Activated CD4-positive, alpha-beta T cell treated with anti-CD3 and anti-CD28 coated beads, Interleukin-2, amount 50 U/mL, for 1 hour (primary cell): ENCODE results near the gene SECISBP2L.

Experiments used
- DNase-seq: peaks from one replicate; pipeline ENCODE4 v3.0.0-alpha.2; 2020

SECISBP2L gene

DNA sequence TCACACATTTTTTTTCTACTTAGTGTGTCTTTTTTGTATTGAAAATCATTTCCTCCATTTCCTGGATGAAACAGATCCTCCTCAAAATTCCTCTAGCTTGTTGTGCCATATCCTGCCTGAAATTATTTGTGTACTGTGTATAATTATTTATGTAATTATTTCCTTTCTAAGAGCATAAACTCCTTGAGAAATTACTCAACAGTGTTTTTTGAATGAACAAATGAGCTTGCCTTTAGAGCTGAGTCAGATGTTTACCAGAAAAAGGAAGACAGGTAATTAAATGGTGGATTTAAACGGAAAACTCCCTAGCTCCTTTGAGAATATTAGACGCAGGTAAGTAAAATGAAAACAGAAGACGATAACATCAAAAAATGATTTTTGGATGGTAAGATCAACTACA is 13.2 kb upstream of the SECISBP2L start:
- no peak for DNase-seq

DNA sequence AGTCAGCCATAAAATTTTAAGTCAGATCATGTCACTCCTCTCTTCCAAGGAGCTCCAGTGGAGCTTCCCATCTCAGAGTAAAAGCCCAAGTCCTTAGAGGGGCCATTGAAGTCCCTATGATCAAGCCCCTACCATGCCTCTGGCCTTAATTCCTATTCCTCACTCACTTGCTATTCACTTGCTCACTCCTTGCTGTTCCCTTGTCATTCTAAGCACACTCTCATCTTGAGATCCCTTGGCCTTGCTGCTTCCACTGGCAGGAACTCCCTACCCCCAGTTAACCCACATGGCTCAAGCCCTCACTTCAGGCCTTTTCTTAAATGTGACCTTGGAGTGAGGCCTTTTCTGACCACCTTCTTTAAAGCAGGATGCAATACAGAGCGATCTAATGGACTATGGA is 12.3 kb upstream of the SECISBP2L start:
- no peak for DNase-seq

DNA sequence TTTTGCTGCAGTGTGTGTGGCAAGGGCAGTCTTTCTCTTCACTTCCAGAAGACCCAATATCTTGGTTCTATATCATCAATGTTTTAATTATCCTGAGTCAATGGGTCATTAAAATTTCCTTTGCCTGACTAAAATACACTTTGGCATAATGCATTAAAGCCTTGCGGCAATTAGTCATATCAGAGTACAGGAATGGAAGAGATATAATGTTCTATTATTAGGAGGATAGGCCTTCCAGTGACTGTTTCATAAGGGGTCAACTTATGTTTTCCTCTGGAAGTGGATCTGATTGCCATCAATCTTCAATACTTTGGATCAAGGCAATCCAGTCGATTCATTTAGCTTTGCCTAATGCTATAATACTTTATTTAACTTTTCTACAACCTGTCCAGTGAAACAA is 9.4 kb upstream of the SECISBP2L start:
- DNase-seq, result no peak

DNA sequence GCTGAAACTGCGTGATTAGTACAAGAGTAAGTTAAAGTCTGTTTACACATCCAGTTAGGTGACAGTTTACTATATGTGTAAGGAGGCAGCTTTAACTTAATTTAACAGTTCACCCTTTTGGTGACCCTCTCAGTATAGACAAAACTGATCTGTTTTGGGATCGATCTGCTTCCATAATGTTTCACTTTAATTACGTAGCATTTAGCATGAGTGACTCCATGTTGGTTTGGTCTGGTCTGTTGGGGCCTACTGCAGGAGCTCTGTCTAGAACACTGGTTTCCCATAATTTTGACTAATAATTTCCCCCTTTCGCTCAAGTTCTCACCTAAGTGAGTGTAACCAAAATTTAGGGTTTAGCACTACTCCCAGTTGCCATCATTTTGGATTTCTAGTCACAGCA is 6.4 kb upstream of the SECISBP2L start:
- no peak for DNase-seq

DNA sequence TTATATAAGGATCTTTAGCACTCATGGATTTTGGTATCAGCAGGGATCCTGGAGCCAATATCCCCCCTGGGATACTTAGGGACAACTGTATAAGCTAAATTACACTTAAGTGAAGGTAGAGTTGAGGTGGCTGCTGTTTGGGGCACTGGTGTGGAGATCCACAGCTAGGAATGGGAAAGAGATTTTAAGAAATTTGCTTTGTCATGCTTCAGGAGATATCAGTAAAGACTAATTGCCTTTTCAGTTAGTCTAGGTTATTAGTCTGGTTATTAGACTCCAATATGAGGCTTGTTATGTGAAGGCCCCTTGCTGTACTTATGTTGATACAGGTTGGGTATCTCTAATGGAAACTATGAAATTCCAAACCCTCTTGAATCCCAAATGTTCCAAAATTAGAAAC is 1.2 kb upstream of the SECISBP2L start:
- DNase-seq, result no peak

DNA sequence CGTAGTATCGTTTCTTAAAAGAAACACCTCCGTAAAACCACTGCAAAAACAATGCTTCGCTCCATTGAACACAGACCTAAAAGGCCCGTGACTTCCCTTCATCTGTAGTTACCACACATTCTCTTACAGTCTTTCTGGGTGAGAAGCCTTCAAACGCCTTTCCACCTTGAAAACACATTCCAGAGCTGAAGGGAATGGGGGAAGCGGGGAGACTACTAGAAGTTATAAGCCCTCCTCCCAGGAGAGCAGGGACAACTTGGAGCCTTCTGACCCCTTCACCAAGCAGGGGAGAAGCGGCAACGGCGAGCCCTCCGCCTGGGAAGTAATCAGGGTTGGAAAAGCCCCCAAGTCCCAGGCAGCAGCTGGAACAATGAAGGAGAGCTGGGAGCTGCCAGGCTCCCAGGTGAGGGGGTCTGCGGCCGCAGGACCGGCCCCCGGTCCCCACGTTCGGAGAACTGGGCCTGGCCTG is 461 bp downstream of the SECISBP2L start:
- DNase-seq, result no peak

DNA sequence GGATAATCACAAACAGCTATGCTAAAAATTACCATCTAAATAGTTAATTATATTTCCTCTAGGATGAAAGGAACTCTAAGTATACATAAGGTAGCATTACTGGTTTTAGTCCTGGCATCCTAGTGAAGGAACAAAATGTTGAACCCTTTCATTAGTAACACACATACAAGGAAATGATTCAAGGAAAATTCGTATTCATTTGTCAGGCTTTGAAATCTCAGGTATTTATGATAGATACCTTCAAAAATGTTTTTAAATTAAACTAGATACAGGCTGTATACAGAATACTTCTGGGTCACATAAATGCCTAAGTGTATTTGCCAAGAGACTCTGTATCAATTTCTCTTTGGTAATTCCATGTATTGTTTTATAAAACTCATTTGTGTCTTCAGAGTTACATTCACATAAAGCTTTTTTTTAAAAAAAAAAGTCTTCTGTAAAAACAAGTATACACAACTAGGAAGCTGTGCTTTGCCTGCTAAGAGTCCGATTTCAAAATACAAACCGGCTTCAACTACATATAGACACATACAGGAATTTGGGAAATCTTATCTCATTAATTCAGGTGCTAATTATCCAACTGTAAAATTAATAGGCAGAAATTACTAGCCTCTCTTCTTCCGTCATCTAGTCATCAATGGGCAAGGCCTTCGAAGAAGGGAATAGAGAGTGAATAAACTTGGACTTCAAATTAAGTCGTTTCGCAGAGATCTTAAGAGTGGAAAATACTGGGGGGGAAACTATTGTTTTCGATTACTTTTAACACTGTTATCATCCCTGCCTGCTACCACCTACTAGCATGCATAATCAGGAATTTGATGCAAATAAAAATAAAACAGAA is 1.3 kb downstream of the SECISBP2L start:
- DNase-seq, result no peak

DNA sequence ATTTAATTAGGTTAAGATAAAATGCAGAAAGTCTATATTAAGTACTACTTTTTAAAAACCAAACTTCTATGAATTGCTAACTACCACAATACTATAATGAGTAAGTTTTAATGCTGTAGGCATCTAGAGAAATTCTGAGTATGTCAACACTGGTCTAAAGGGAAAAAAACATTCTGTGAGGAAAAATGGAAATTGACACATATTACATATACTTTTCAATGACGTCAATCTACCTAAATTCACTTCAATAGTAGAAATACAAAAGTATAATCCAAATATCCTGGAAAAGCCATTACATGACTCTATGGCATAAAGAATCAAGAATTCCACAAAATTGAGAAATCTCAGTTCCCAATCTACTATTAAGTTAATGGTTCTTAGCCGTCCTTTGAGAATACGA is 2.2 kb downstream of the SECISBP2L start:
- no peak for DNase-seq

DNA sequence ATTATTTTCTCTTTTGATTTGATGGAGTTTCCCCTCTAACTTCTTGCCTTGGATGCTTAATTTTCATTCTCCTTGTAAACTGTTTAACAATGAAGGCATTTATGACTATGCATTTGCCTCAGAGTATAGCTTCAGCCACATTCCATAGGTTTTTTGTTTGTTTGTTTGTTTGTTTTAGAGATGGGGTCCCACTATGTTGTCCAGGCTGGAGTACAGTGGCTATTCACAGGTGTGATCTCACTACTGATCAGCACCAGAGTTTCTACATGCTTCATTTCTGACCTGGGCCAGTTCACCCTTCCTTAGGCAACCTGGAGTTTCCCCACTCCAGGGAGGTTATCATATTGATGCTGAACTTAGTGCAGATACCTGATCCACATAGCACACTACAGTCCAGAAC is 4.1 kb downstream of the SECISBP2L start:
- DNase-seq, result no peak

DNA sequence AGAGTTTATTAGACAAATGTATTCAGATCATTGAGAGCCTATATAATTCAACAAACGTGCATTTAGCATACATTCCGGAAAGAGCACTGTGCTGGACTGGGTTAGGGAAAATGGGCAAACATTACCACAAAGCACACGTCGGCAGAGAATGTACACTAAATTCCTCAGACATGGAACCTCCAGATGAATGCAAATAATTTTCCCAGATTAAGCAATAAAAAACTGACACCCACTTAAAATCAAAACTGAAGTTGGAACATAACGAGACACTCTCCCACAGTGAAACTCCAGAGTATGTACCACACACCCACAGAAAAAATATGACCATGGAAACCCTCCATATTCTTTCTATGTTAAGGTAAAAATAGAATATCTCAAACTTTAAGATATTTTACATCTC is 4.8 kb downstream of the SECISBP2L start:
- DNase-seq, result no peak

DNA sequence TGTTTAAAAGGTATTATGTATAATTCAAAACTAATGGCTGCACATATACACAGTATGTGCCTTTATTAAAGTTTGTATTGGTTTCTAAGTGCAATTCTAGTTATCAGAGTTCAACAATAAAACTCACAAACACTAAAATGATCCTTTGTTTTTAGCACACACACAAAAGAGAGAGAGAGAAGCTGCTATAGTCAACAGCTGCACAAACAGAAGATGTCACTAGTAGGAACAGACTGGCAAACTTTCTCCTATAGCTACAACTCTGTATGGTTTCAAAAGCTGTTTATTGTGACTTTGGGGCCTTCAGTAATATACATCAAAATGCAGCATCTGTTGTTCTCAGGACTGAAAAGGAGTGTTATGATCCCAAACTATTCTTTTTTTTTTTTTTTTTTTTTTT is 6.1 kb downstream of the SECISBP2L start:
- no peak for DNase-seq

DNA sequence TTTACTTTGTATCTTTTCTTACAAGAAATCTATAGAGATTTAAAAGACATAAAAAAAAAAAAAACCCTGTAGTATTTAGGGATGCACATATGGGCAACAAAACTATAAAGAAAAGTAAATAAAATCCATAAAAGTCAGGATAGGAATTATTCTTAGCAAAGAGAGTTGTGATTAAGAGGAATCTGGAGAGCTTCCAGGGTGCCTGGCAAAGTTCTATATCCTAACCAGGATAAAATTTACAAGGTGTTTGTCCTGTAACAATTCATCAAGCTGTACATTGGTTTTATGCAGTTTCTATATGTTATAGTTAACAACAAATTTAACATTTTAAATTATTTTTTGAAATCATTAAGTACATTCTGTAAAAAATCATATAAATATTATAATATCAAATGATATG is 7.9 kb downstream of the SECISBP2L start:
- no peak for DNase-seq

DNA sequence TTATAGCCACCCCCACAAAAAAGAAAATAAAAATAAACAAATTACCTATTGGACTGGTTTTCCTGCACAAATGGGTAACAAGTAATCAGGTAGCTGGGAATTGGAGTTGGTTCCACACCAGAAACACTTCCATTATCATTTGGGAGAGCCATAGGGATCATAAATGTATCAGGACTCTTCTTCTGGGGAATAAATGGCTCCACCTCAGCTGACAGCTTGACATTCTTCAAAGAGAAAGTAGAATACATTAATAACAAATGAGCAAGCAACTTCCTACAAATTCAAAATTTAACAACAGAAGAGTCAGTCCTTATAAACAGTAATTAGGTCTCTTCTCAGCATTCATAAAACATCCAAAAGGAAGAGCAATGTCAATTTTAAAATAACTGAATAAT is 8.7 kb downstream of the SECISBP2L start:
- no peak for DNase-seq

DNA sequence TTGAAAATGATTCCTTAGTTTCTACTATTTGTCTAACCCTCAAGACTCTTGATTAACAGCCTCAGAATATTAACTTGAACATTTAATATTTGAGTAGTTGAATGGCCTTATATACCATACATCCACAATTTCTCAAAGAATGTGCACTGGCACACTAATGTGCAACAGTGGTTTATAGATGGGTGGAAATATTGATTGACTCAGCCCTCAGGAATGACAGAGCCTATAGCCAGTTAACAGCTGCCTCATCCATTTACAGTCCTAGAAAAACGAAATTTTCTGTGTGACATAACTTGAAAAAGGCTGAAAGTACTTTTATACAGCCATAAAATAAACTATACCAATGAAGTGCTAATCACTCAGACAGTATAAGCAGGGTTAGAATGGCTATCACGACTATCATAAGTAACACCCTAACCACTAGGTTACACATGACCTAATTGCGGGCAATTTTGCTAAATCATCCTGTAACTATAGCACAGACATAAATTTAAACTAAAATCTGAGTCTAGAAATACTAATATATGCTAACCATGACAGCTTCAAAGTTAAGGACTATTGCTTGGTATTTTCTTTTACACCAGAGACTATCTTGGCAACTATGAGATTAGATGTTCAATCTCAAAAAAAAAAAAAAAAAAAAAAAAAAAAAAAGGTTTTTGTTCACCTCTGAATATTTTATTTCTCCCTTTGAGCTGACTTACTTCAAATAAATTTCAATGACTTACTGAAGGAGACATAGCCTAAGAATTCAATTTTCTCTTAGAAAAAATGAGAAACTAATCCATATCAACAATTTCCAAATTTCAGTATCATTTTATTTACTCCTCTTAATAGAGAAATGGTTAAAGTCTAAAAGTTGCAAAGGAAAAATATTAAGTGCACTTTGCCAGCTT is 9.3 kb downstream of the SECISBP2L start:
- no peak for DNase-seq

DNA sequence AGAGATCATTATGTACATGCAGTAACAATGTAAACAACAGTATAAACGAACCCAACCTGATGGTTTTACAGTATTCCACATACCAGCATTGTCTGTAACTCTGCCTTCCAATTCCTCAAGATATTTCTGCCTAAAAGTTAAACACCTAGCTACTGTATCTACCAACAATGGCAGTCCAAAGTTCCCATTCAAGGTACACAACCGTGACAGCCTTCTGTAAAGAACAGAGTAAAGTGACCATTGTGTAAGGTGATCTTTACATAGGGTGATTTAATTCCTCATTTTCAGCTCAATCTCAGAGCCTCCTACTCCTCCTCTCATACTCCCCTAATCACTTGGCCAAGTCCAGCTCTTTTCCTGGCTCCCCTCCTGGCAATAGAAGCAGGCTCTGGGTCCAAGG is 10.4 kb downstream of the SECISBP2L start:
- no peak for DNase-seq

DNA sequence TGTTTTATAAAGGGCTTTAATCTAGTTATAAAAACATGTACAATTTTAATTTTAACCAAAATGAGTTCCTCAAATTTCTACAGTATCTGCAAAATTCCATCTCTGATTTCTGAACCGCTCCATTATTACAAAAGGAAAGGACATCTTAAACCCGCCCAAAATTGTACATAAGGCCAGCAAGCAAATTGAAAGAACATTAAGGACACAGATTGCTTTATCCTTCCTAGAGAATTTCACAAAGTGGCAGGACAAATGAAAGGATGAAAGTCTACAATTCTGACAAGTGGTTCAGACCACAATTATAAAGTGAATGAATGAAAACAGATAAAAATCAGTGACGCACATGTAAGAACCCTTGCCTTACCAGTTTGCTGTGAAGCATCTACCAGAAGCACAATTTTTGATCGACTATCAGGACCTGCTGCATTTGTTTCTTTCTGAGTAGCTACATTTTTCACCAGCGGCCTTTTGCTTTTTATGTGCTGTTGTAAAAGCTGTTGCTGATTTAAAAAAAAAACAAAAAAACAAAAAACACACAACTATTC is 13.6 kb downstream of the SECISBP2L start:
- DNase-seq, result no peak

DNA sequence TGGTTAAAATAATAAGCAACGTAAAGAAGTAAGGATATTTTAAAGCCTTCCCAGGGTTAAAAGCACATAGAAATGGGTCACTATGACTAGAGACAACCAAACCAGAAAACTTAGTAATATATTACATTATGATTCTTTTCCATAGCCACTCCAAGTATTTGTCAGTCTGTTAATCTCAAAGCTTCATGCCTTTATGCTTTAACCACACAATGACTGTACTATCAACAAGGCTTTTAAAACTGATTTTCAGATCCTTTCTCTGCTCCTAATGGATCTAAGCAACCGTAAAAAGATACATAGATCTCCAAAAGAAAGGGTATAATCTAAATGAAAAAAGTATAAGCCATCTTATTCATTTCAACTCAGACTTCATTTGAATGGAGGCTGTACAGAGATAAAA is 14.4 kb downstream of the SECISBP2L start:
- DNase-seq, result no peak

DNA sequence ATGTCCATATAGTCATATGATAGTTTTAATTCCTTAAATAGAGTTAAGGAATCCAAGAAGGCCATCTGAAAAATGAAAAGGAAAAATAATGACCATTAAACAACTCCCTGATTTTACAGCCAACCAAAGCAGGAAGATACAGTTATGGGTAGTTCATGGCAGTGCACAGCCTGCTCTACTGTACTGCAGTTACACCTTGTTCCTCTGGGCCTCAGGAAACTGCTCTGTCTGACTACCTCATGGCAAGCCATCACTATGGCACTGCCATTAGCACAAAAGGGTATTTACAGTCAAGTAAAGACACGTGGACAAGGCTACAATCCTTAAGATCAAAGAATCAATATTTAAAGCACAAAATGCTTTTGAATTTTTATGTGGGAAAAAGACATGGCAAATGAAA is 19.5 kb downstream of the SECISBP2L start:
- no peak for DNase-seq

DNA sequence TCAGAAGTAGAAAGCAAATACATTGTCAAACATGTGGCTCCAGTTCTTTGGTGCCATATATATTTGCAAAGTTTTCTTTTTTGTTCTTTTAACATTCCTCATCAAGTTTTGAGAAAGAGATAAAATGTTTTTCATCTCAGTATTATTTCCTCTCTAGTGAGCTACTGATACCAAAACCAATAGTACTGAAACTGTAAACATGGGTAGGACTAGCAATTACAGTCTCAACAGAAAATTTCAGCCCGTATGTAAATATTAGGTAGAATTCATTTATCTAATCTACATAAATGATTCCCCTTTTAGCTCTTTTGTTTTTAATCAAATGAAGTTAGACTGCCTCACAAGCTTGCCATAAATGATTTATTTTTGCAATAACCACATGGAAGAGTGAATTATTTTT is 21.4 kb downstream of the SECISBP2L start:
- no peak for DNase-seq

DNA sequence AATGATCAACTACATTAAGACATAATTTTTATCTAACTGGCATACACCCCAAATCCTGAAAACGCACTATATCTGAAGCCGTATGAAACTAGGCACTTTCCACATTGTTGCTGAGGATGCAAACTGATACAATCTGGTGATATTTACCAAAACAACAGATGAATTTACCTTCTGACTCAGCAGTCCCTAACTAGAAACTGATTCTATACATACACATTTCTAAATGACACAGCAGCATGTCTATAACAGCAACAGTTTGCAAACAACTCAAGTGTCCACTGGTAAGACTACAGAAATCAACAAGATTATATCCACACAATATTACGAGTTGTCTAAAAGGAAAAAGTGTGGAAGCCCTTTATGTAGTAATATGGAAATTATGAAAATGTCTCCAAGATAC is 22.9 kb downstream of the SECISBP2L start:
- no peak for DNase-seq

DNA sequence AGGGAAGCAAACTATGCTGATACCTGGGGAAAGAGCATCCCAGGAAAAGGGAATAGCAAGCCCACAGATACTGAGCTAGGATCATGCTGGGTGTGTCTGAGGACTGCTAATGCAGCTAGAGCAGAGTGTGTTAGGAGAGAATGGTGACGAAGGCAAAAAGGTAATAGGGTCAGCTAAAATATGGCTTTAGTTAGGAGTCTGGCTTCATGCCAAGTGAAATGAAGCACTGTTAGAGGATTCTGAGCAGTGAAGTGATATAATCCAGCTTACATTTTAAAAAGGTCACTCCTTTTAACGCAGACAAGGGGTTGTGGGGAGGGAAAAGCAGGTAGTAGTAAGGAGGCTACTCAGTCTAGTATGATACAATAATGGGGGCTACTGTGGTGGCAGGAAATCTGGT is 30.4 kb downstream of the SECISBP2L start:
- no peak for DNase-seq

DNA sequence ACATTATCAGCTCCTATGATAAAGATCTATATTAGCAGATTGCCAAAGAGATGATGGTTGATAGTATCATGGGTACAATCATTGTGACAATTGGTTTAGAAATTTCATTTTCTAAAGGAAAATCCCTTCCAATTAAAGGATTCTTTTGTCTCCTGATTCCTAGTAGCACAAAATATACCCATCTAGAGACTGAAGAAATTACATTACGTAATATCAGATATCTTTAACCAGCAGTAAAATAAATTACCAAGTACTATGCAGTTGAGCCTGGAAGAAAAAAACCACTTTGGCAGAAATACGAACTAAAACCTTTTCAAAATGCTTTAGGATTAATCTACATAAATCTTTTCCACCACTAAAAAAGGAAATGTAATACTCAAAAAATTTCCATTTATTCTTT is 46.9 kb downstream of the SECISBP2L start:
- no peak for DNase-seq

DNA sequence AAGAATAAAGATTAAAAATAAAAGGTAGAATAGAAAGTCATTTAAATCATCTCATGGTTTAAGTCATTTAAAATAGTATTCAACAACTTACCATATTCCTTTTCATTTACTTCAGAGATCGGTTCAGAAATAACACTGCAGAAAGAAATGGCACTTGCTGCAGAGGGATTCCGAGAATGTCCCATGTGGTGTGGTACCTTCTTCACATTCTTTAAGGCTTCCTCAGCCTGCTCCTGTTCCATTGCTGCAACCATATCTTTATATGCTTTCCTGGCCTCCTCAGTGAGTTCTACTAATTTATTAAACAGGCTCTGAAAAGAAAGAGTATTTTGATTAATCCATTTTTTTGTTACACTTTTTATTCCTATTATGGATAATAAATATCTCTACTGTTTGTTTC is 50.0 kb downstream of the SECISBP2L start:
- no peak for DNase-seq

DNA sequence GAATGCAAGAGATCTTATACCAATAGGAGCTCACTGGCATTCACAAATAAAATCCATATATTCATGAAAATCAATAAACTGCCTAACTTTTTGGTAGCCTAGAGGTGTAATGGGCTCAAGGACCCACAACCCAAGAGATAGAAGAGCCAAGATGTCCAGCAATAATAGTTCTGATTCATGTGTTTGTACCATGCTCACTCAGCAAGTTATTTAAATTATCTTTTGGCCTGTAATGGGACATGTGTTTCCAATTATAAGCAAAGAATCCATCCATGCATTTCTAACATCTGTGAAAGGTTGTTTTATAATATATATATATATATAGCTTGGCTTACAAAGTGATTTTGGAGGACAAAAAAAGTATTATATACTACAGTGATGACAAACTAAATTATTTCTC is 52.9 kb downstream of the SECISBP2L start:
- DNase-seq, result no peak
